Measurements from ENCODE around the gene CTDP1.

DNA sequence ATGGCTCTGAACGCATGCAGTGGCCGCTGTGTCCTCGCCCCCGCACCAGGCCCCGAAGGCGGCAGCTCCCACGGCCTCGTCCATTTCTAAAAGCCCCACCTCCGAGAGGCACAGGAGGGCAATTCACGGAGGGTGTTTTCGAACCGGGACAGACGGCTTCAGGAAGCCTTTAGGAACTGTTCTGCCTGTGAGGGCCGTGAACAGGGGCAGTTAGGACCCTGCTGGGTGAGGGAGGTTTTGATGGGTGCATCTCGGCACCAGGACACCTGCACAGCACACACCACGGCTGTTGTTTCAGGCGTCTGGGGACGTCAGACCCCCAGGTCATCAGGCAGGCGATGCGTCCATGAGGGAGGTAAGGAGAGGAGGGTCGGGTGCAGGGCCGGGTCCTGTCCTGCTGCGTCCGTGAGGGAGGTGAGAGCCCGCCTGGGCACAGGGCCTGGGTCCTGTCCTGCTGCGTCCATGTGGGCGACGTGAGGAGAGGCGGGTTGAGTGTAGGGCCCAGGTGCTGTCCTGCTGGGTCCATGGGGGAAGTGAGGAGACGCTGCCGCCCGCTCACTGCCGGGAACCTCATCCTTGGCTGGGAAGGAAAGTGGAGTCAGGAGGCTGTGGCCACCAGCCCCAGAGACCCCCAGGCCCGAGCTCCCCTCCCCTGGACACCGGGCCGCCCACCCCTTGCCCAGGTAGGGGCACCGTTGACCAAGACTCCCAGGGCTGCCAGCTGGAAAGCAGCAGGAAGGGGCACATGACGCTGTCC is 92.7 kb downstream of the CTDP1 start:
- TF ChIP-seq, protein P1, sequence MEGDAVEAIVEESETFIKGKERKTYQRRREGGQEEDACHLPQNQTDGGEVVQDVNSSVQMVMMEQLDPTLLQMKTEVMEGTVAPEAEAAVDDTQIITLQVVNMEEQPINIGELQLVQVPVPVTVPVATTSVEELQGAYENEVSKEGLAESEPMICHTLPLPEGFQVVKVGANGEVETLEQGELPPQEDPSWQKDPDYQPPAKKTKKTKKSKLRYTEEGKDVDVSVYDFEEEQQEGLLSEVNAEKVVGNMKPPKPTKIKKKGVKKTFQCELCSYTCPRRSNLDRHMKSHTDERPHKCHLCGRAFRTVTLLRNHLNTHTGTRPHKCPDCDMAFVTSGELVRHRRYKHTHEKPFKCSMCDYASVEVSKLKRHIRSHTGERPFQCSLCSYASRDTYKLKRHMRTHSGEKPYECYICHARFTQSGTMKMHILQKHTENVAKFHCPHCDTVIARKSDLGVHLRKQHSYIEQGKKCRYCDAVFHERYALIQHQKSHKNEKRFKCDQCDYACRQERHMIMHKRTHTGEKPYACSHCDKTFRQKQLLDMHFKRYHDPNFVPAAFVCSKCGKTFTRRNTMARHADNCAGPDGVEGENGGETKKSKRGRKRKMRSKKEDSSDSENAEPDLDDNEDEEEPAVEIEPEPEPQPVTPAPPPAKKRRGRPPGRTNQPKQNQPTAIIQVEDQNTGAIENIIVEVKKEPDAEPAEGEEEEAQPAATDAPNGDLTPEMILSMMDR (conservative IDR thresholded peaks at IDR 0.05; ENCODE audit: low read depth, low read length), result no peak
- TF ChIP-seq EZH2phosphoT487 (IDR thresholded peaks at IDR 0.05; ENCODE audit: borderline replicate concordance, low read length) (no peak), EZH2 (IDR thresholded peaks at IDR 0.05; ENCODE audit: low read length, unreplicated experiment) (no peak)
